Measurements from ENCODE around the gene OR4C6.

The OR4C6 gene

GRCh38 chr11:55661901-55662300 lies at the start of gene OR4C6:
TSS of gene OR4C6 (plus strand) at chr11:55662201. CDS start at chr11:55665167, 2,966 bp downstream.
- FAIRE-seq (no peak), DNase-seq (ENCODE audit: insufficient read length, low spot score) (no peak)

- DNase-seq (ENCODE audit: insufficient read length, low spot score) (no peak), FAIRE-seq (no peak)
Observed at GRCh38 chr11:55624531-55624930, 37.5 kb upstream of the OR4C6 start.

GRCh38 chr11:55634813-55635212 lies 27.2 kb upstream of the OR4C6 start, which contains the start of gene OR4P4:
TSS of gene OR4P4 (plus strand) at chr11:55635113.
- FAIRE-seq: no peak
- DNase-seq (ENCODE audit: insufficient read length, low spot score): no peak

GRCh38 chr11:55648027-55648426 lies 14.0 kb upstream of the OR4C6 start, which contains the start of gene OR4S2:
TSS of gene OR4S2 (plus strand) at chr11:55648327. CDS start at chr11:55650904, 2,577 bp downstream.
- FAIRE-seq (no peak), DNase-seq (ENCODE audit: insufficient read length, low spot score) (no peak)

- no peak for DNase-seq (ENCODE audit: insufficient read length, low spot score)
- no peak for FAIRE-seq
Observed at GRCh38 chr11:55652560-55652959, 9.4 kb upstream of the OR4C6 start.

GRCh38 chr11:55655096-55655495 lies 6.9 kb upstream of the OR4C6 start:
- no peak for DNase-seq (ENCODE audit: insufficient read length, low spot score)
- FAIRE-seq: no peak

- no peak for FAIRE-seq
- DNase-seq (ENCODE audit: insufficient read length, low spot score): no peak
Observed at GRCh38 chr11:55658031-55658573, 3.9 kb upstream of the OR4C6 start.

GRCh38 chr11:55658608-55659007 lies 3.4 kb upstream of the OR4C6 start:
- FAIRE-seq (no peak), DNase-seq (ENCODE audit: insufficient read length, low spot score) (no peak)

GRCh38 chr11:55669376-55669775 lies 7.4 kb downstream of the OR4C6 start:
- FAIRE-seq: no peak

GRCh38 chr11:55673860-55674259 lies 11.9 kb downstream of the OR4C6 start:
- no peak for DNase-seq (ENCODE audit: insufficient read length, low spot score)

More at GRCh38 chr11:55669376-55669775, 7.4 kb downstream of the OR4C6 start:
- DNase-seq (ENCODE audit: insufficient read length, low spot score): no peak

GRCh38 chr11:55697817-55698216 lies 35.8 kb downstream of the OR4C6 start:
- DNase-seq (ENCODE audit: insufficient read length, low spot score) (no peak), FAIRE-seq (no peak)

More at GRCh38 chr11:55673860-55674259, 11.9 kb downstream of the OR4C6 start:
- no peak for FAIRE-seq

GRCh38 chr11:55701429-55701828 lies 39.4 kb downstream of the OR4C6 start:
- no peak for FAIRE-seq

GRCh38 chr11:55707029-55707428 lies 45.0 kb downstream of the OR4C6 start:
- DNase-seq (ENCODE audit: insufficient read length, low spot score) (no peak), FAIRE-seq (no peak)

More at GRCh38 chr11:55701429-55701828, 39.4 kb downstream of the OR4C6 start:
- no peak for DNase-seq (ENCODE audit: insufficient read length, low spot score)

GRCh38 chr11:55714982-55715888 lies 53.2 kb downstream of the OR4C6 start:
- FAIRE-seq (no peak), DNase-seq (ENCODE audit: insufficient read length, low spot score) (no peak)
